A673 (cell line): Measurements from ENCODE around the gene CCNY. TPM values are rescaled to one million over a fixed set of nuclear protein-coding genes. Genes with fewer than 3 reads are reported as not detected.

Experiments used
- BruUV-seq: library from RNA; stranded (reverse); fragments of 400-500 nt; replicated peaks from 2 replicates; lab custom pipeline; 2021; lab: Mats Ljungman, UMichigan
- CTCF ChIA-PET: fragments of 300-600 bp; sonication (Branson Sonifier 250); formaldehyde crosslinking; loops from one replicate; lab custom pipeline; 2022; ENCODE audit warnings: antibody characterized with exemption; lab: Charles Lee
- POLR2A ChIA-PET: fragments of 300-600 bp; sonication (Branson Sonifier 250); formaldehyde crosslinking; loops from one replicate; lab custom pipeline; 2022; ENCODE audit warnings: antibody characterized with exemption; ENCODE audit not compliant: low non-redundant PET; lab: Charles Lee
- DNase-seq: peaks from one replicate; pipeline ENCODE4 v3.0.0-alpha.2; 2015; ENCODE audit warnings: low spot score
- H3K27ac ChIP-seq: fragments of 200-600 bp; sonication (generic); 2 replicates; pipeline ENCODE4 v1.5.1; 2016; ENCODE audit warnings: mixed run types, low read depth, mild to moderate bottlenecking, mixed read lengths, antibody characterized with exemption, low read length; ENCODE audit not compliant: poor library complexity, severe bottlenecking
- H3K27me3 ChIP-seq: fragments of 200-600 bp; sonication (generic); replicated peaks from 2 replicates; pipeline ENCODE4 v1.6.1; 2017; ENCODE audit warnings: mixed run types, low read depth, mild to moderate bottlenecking, mixed read lengths, antibody characterized with exemption, low read length; ENCODE audit not compliant: insufficient read depth, poor library complexity
- H3K36me3 ChIP-seq: fragments of 200-600 bp; sonication (generic); 2 replicates; pipeline ENCODE4 v1.6.1; 2016; ENCODE audit warnings: mixed run types, mild to moderate bottlenecking, mixed read lengths, antibody characterized with exemption, low read length; ENCODE audit not compliant: insufficient read depth, poor library complexity, severe bottlenecking
- H3K4me1 ChIP-seq: fragments of 200-600 bp; sonication (generic); 2 replicates; pipeline ENCODE4 v1.6.1; 2017; ENCODE audit warnings: mixed run types, mild to moderate bottlenecking, mixed read lengths, antibody characterized with exemption, low read length; ENCODE audit not compliant: insufficient read depth, poor library complexity, severe bottlenecking
- H3K4me3 ChIP-seq: fragments of 200-600 bp; sonication (generic); 2 replicates; pipeline ENCODE4 v1.5.1; 2016; ENCODE audit warnings: low read depth, mixed run types, mild to moderate bottlenecking, mixed read lengths, low read length; ENCODE audit not compliant: poor library complexity, severe bottlenecking
- H3K9me3 ChIP-seq: fragments of 200-600 bp; sonication (generic); 2 replicates; pipeline ENCODE4 v1.6.1; 2016; ENCODE audit warnings: mixed run types, low read depth, mild to moderate bottlenecking, mixed read lengths, antibody characterized with exemption, low read length; ENCODE audit not compliant: poor library complexity, severe bottlenecking
- CTCF ChIP-seq: fragments of 300-800, 200-600 bp; sonication (generic); conservative IDR thresholded peaks from 2 replicates; pipeline ENCODE4 v1.5.1; 2017; ENCODE audit warnings: low read depth, mild to moderate bottlenecking, antibody characterized with exemption, low read length, moderate library complexity, mixed read lengths
- EZH2 ChIP-seq: fragments of 200-600 bp; sonication (generic); IDR thresholded peaks from 2 replicates; pipeline ENCODE4 v1.6.1; 2017; ENCODE audit warnings: borderline replicate concordance, low read depth, mild to moderate bottlenecking, mixed read lengths, antibody characterized with exemption, low read length; ENCODE audit not compliant: poor library complexity, severe bottlenecking
- intact Hi-C: fragments of 100-400 bp; cut with micrococcal nuclease; formaldehyde crosslinking; loops from one replicate; pipeline ENCODE4 v1.10.0; 2022; ENCODE audit not compliant: unreplicated experiment
- total RNA-seq: library from RNA; stranded (reverse); gene quantifications from 2 replicates; pipeline ENCODE4 v1.2.3, GENCODE V29; 2021

Gene CCNY
- total RNA-seq, 1 experiment from 2014 or later: 84.8 TPM

GRCh38 chr10:35508647-35509046 lies 172.3 kb downstream of the CCNY start:
- TF ChIP-seq EZH2: no peak
- no peak for TF ChIP-seq CTCF
- Histone ChIP-seq H3K27ac (no peak overlapping the region), H3K4me3 (no peak overlapping the region), H3K9me3 (no peaks in the 10 kb centered on the region), H3K36me3 (no peaks in the 10 kb centered on the region), H3K4me1 (no peaks in the 10 kb centered on the region), H3K27me3 (no peaks in the 10 kb centered on the region)
- ChIA-PET CTCF (no interaction called here), POLR2A (no interaction called here)
- no peak for DNase-seq
- no TSS peak for BruUV-seq
- intact Hi-C loops: no loop called here

- no peak overlapping the region for H3K27ac ChIP-seq
- no peak for TF ChIP-seq EZH2
- TF ChIP-seq CTCF: no peak
- no TSS peak for BruUV-seq
- peaks cover 6% of the 10 kb centered on the region for H3K4me1 ChIP-seq
- ChIA-PET CTCF (no interaction called here), POLR2A (no interaction called here)
- intact Hi-C loops: no loop called here
- no peaks in the 10 kb centered on the region for H3K27me3 ChIP-seq
- H3K9me3 ChIP-seq: no peaks in the 10 kb centered on the region
- DNase-seq: no peak
- H3K36me3 ChIP-seq: no peaks in the 10 kb centered on the region
- H3K4me3 ChIP-seq: no peak overlapping the region
Observed at GRCh38 chr10:35510891-35511290, 174.6 kb downstream of the CCNY start.

- Histone ChIP-seq H3K4me1 (peaks cover 6% of the 10 kb centered on the region), H3K4me3 (no peak overlapping the region), H3K9me3 (no peaks in the 10 kb centered on the region), H3K36me3 (no peaks in the 10 kb centered on the region), H3K27me3 (no peaks in the 10 kb centered on the region), H3K27ac (no peak overlapping the region)
- TF ChIP-seq EZH2 (no peak), CTCF (no peak)
- DNase-seq: no peak
- POLR2A ChIA-PET: no interaction called here
- intact Hi-C loops: no loop called here
- CTCF ChIA-PET: no interaction called here
- BruUV-seq: no TSS peak
Observed at GRCh38 chr10:35511647-35512046, 175.3 kb downstream of the CCNY start.
